ENCODE data around the gene CD27.

GRCh38 chr12:6468283-6468575, 23.5 kb downstream of the CD27 start:
- TF ChIP-seq CTCF (tag by site-specific recombination; IDR thresholded peaks at IDR 0.05) (no peak), YY1 (tag by site-specific recombination; IDR thresholded peaks at IDR 0.05) (no peak), ZNF629 (tag by site-specific recombination; IDR thresholded peaks at IDR 0.05) (no peak), ZNF623 (tag by site-specific recombination; IDR thresholded peaks at IDR 0.05) (no peak), TCF7L2 (IDR thresholded peaks at IDR 0.05; ENCODE audit: borderline replicate concordance, low read depth, low read length) (no peak), ZNF843 (tag by site-specific recombination; IDR thresholded peaks at IDR 0.05) (no peak), ZNF596 (tag by site-specific recombination; IDR thresholded peaks at IDR 0.05) (no peak), ELK4 (IDR thresholded peaks at IDR 0.05; ENCODE audit: borderline replicate concordance, low read depth, low read length) (no peak), REST (tag by site-specific recombination; IDR thresholded peaks at IDR 0.05) (no peak), SP2 (tag by site-specific recombination; IDR thresholded peaks at IDR 0.05) (no peak), RBAK (tag by site-specific recombination; IDR thresholded peaks at IDR 0.05) (no peak), PATZ1 (tag by site-specific recombination; IDR thresholded peaks at IDR 0.05) (no peak), ZNF274 (IDR thresholded peaks at IDR 0.05; ENCODE audit: low read length) (no peak), ZNF274 (tag by site-specific recombination; IDR thresholded peaks at IDR 0.05; ENCODE audit: borderline replicate concordance) (no peak), PRDM1 (tag by site-specific recombination; IDR thresholded peaks at IDR 0.05) (no peak)
